ENCODE data around the gene AFF3.

- no peak for TF ChIP-seq POLR2A (IDR thresholded peaks at IDR 0.05; ENCODE audit: low read depth, low read length)
- no peak for TF ChIP-seq CTCF (conservative IDR thresholded peaks at IDR 0.05; ENCODE audit: low read depth, low read length)
- TF ChIP-seq MAFK (IDR thresholded peaks at IDR 0.05; ENCODE audit: low read depth, low read length), result no peak
Measured at GRCh38 chr2:100008956-100009355, 133.4 kb downstream of the AFF3 start.

All from IMR-90 (cell line).